Measurements from ENCODE around the gene C2orf81. TPM values are rescaled to one million over a fixed set of nuclear protein-coding genes. Genes with fewer than 3 reads are reported as not detected.

The C2orf81 gene
- total RNA-seq, 1 experiment from 2014 or later, result 2.4 TPM

DNA sequence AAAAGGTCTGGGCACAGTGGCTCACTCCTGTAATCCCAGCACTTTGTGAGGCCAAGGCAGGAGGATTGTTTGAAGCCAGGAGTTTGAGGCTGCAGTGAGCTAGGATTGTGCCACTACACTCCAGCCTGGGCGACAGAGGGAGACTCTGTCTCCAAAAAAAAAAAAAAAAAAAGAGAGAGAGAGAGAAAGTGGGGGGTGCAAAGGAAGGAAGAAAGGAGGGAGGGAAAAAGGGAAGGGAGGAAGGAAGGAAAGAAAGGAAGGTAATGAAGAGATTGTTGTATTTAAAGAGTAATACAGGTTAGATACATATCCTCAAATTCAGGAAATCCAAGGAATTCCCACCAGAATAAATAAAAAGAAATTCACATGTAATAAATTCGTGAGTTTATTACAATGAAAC, 19.5 kb downstream of the C2orf81 start:
- H3K27ac ChIP-seq (ENCODE audit: low read length), result no peak overlapping the region
- intact Hi-C loops (cut with micrococcal nuclease), result no loop called here
- H3K9me3 ChIP-seq (ENCODE audit: low read length), result no peaks in the 10 kb centered on the region
- ChIA-PET POLR2A (ENCODE audit: unreplicated experiment) (interaction anchor here (0.7 kb wide), 1 partner anchor 79 kb away, joined by 45 read pairs; no protein-coding TSS in a partner anchor), CTCF (interaction anchor here (0.6 kb wide), 1 partner anchor 129 kb away, joined by 4 read pairs; no protein-coding TSS in a partner anchor)
- no peaks in the 10 kb centered on the region for H3F3A ChIP-seq (ENCODE audit: low read length, unreplicated experiment)
- no peak overlapping the region for H2AFZ ChIP-seq (ENCODE audit: low read length)
- H3K9me2 ChIP-seq (replicated peaks; ENCODE audit: low read length), result no peaks in the 10 kb centered on the region
- peaks cover 14% of the 10 kb centered on the region for H3K4me1 ChIP-seq (ENCODE audit: insufficient read depth, low read length)
- H3K36me3 ChIP-seq (ENCODE audit: low read depth, low read length), result no peaks in the 10 kb centered on the region
- H3K4me2 ChIP-seq (ENCODE audit: low read length), result no peak overlapping the region
- H3K27me3 ChIP-seq (ENCODE audit: low read length), result no peaks in the 10 kb centered on the region
- ATAC-seq (no peak), DNase-seq (no peak)
- H3K79me2 ChIP-seq (ENCODE audit: low read length), result no peaks in the 10 kb centered on the region
- TF ChIP-seq, protein P1, sequence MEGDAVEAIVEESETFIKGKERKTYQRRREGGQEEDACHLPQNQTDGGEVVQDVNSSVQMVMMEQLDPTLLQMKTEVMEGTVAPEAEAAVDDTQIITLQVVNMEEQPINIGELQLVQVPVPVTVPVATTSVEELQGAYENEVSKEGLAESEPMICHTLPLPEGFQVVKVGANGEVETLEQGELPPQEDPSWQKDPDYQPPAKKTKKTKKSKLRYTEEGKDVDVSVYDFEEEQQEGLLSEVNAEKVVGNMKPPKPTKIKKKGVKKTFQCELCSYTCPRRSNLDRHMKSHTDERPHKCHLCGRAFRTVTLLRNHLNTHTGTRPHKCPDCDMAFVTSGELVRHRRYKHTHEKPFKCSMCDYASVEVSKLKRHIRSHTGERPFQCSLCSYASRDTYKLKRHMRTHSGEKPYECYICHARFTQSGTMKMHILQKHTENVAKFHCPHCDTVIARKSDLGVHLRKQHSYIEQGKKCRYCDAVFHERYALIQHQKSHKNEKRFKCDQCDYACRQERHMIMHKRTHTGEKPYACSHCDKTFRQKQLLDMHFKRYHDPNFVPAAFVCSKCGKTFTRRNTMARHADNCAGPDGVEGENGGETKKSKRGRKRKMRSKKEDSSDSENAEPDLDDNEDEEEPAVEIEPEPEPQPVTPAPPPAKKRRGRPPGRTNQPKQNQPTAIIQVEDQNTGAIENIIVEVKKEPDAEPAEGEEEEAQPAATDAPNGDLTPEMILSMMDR (conservative IDR thresholded peaks at IDR 0.05; ENCODE audit: low read depth, low read length), result no peak
- TF ChIP-seq EZH2phosphoT487 (IDR thresholded peaks at IDR 0.05; ENCODE audit: borderline replicate concordance, low read length) (no peak), EZH2 (IDR thresholded peaks at IDR 0.05; ENCODE audit: low read length, unreplicated experiment) (no peak)
- H3K4me3 ChIP-seq (ENCODE audit: low read length), result no peak overlapping the region
- no peaks in the 10 kb centered on the region for H4K20me1 ChIP-seq (ENCODE audit: low read length)
- no TSS peak for BruUV-seq (replicated peaks)
- no peak overlapping the region for H3K9ac ChIP-seq (ENCODE audit: low read length)

- Histone ChIP-seq H2AFZ (ENCODE audit: low read length) (peak overlapping the region; percentile 69; the same call in 1 of the 2 replicates), H3K4me2 (ENCODE audit: low read length) (no peak overlapping the region), H3K27me3 (ENCODE audit: low read length) (no peaks in the 10 kb centered on the region), H3K79me2 (ENCODE audit: low read length) (no peaks in the 10 kb centered on the region), H3K36me3 (ENCODE audit: low read depth, low read length) (no peaks in the 10 kb centered on the region), H3F3A (ENCODE audit: low read length, unreplicated experiment) (no peaks in the 10 kb centered on the region), H3K27ac (ENCODE audit: low read length) (no peak overlapping the region), H3K4me1 (ENCODE audit: insufficient read depth, low read length) (no peaks in the 10 kb centered on the region), H4K20me1 (ENCODE audit: low read length) (no peaks in the 10 kb centered on the region), H3K9me3 (ENCODE audit: low read length) (no peaks in the 10 kb centered on the region), H3K9me2 (replicated peaks; ENCODE audit: low read length) (no peaks in the 10 kb centered on the region), H3K4me3 (ENCODE audit: low read length) (no peak overlapping the region), H3K9ac (ENCODE audit: low read length) (no peak overlapping the region)
- POLR2A ChIA-PET (ENCODE audit: unreplicated experiment), result no interaction called here
- TF ChIP-seq EZH2phosphoT487 (IDR thresholded peaks at IDR 0.05; ENCODE audit: borderline replicate concordance, low read length), result no peak
- TF ChIP-seq, protein P1 (conservative IDR thresholded peaks at IDR 0.05; ENCODE audit: low read depth, low read length), result peak; percentile 70
- no peak for TF ChIP-seq EZH2 (IDR thresholded peaks at IDR 0.05; ENCODE audit: low read length, unreplicated experiment)
- peak; percentile 57; the same call in 1 of the 2 replicates for ATAC-seq
- DNase-seq, result peak; percentile 66
- intact Hi-C loops (cut with micrococcal nuclease), result no loop called here
- no TSS peak for BruUV-seq (replicated peaks)
- CTCF ChIA-PET, result no interaction called here
These were observed 21.6 kb downstream of the C2orf81 start for GRCh38 chr2:74399785-74400184.

DNA sequence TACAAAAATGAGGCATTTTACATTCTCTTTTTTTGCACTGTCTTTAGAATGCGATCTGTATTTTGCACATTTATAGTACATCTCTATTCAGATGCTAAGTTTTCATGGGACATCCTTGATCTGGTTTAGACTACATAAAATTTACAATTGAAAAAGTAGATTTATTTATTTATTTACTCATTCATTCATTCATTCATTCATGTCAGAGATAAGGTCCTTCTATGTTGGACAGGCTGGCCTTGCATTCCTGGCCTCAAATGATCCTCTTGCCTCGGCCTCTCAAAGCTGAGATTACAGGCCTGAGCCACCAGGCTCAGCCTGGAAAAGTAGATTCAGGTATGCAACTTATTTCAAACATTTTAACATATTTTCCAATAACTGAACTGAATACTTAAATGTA, 25.3 kb downstream of the C2orf81 start:
- no TSS peak for BruUV-seq (replicated peaks)
- no peaks in the 10 kb centered on the region for H4K20me1 ChIP-seq (ENCODE audit: low read length)
- H3K4me2 ChIP-seq (ENCODE audit: low read length), result no peak overlapping the region
- TF ChIP-seq EZH2phosphoT487 (IDR thresholded peaks at IDR 0.05; ENCODE audit: borderline replicate concordance, low read length) (no peak), EZH2 (IDR thresholded peaks at IDR 0.05; ENCODE audit: low read length, unreplicated experiment) (no peak)
- TF ChIP-seq, protein P1 (conservative IDR thresholded peaks at IDR 0.05; ENCODE audit: low read depth, low read length), result no peak
- no peaks in the 10 kb centered on the region for H3K9me2 ChIP-seq (replicated peaks; ENCODE audit: low read length)
- no peaks in the 10 kb centered on the region for H3K36me3 ChIP-seq (ENCODE audit: low read depth, low read length)
- peaks cover 4% of the 10 kb centered on the region; the same call in 1 of the 2 replicates for H3K4me1 ChIP-seq (ENCODE audit: insufficient read depth, low read length)
- ATAC-seq (no peak), DNase-seq (no peak)
- H3K27me3 ChIP-seq (ENCODE audit: low read length), result no peaks in the 10 kb centered on the region
- H3K27ac ChIP-seq (ENCODE audit: low read length), result no peak overlapping the region
- no peaks in the 10 kb centered on the region for H3K9me3 ChIP-seq (ENCODE audit: low read length)
- no peak overlapping the region for H3K9ac ChIP-seq (ENCODE audit: low read length)
- peaks cover 4% of the 10 kb centered on the region for H3K79me2 ChIP-seq (ENCODE audit: low read length)
- no peak overlapping the region for H2AFZ ChIP-seq (ENCODE audit: low read length)
- intact Hi-C loops (cut with micrococcal nuclease), result no loop called here
- POLR2A ChIA-PET (ENCODE audit: unreplicated experiment), result no interaction called here
- CTCF ChIA-PET, result no interaction called here
- no peaks in the 10 kb centered on the region for H3F3A ChIP-seq (ENCODE audit: low read length, unreplicated experiment)
- no peak overlapping the region for H3K4me3 ChIP-seq (ENCODE audit: low read length)
